Measurements from ENCODE around the gene SOD3. TPM values are rescaled to one million over a fixed set of nuclear protein-coding genes. Genes with fewer than 3 reads are reported as not detected.

The SOD3 gene
- total and polyA plus RNA-seq, 2 of the 8 experiments (the other 6 are each of a cell fraction or from before 2014, with no cell fraction given): 4.9 TPM

DNA sequence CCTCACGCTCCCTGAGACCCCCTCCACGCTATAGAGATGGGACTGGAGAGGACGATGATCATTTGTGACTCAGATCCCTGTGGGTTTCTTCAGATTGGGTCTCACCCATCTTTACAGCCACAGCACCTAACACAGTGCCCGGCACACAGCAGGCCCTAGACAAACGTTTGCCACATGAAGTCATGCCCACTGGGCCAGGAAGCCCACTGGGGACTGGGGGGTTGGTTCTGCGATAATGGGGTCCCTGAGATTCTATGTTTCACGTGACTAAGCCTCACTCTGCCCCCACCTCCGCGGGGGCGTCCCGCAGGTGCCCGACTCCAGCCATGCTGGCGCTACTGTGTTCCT, 3.8 kb downstream of the SOD3 start:
- CTCF ChIA-PET (ENCODE audit: partially characterized antibody): interaction anchor here (2.6 kb wide), 1 partner anchor 12 kb away, joined by 7 read pairs; no protein-coding TSS in a partner anchor
- Histone ChIP-seq H3K36me3 (ENCODE audit: control insufficient read depth in 2 of 4, insufficient read depth in 4 of 4, low read length in 3 of 4) (peaks cover 0 to 6% (median 0%) of the 10 kb centered on the region in 4 experiments; a peak in 1 of 8 replicates), H2BK15ac (ENCODE audit: low read length) (peak overlapping the region; percentile 54; the same call in 1 of the 2 replicates), H4K91ac (replicated peaks; ENCODE audit: insufficient read length, low read length) (no peak overlapping the region), H3K4me2 (ENCODE audit: insufficient read depth in 1 of 2, low read depth in 2 of 2, low read length in 2 of 2) (peak overlapping the region in 1 of 2 experiments; percentile 96; a peak in 1 of 4 replicates), H2BK20ac (ENCODE audit: low read length) (no peak overlapping the region), H3K79me1 (ENCODE audit: low read depth, low read length) (no peaks in the 10 kb centered on the region), H2AFZ (ENCODE audit: low read length) (no peak overlapping the region), H3K27me3 (replicated peaks in 1 of 4; ENCODE audit: control insufficient read depth in 3 of 4, extremely low read depth in 1 of 4, insufficient read depth in 3 of 4, low read length in 3 of 4) (peaks cover 13 to 43% (median 34%) of the 10 kb centered on the region in 4 experiments), H3K18ac (ENCODE audit: extremely low read depth, low read length) (no peak overlapping the region), H3K23me2 (ENCODE audit: low read depth, low read length) (peaks cover 14% of the 10 kb centered on the region; the same call in 1 of the 2 replicates), H3K4ac (replicated peaks; ENCODE audit: insufficient read length, low read depth, low read length) (peak overlapping the region; percentile 4), H3K79me2 (ENCODE audit: control insufficient read depth in 1 of 2, insufficient read depth in 2 of 2, low read length in 2 of 2) (no peaks in the 10 kb centered on the region), H3K14ac (ENCODE audit: insufficient read length) (no peak overlapping the region), H3K4me1 (replicated peaks in 1 of 4; ENCODE audit: control insufficient read depth in 3 of 4, insufficient read depth in 4 of 4, low read length in 3 of 4) (peaks cover 1 to 20% (median 16%) of the 10 kb centered on the region in 4 experiments), H2BK5ac (ENCODE audit: low read depth, low read length) (no peak overlapping the region), H2BK120ac (replicated peaks; ENCODE audit: low read depth, low read length) (no peak overlapping the region), H3K9ac (replicated peaks in 1 of 4; ENCODE audit: extremely low read depth in 1 of 4, low read depth in 3 of 4, low read length in 3 of 4) (no peak overlapping the region), H3K27ac (ENCODE audit: low read depth, low read length) (no peak overlapping the region), H4K20me1 (replicated peaks in 1 of 2; ENCODE audit: control insufficient read depth in 1 of 2, insufficient read depth in 2 of 2, low read length in 2 of 2) (peaks cover 0 to 2% of the 10 kb centered on the region in 2 experiments), H4K5ac (ENCODE audit: insufficient read length, low read depth, low read length) (no peak overlapping the region), H3K23ac (ENCODE audit: insufficient read length) (no peak overlapping the region), H3K4me3 (ENCODE audit: extremely low read depth in 1 of 4, insufficient read depth in 2 of 4, low read depth in 3 of 4, low read length in 4 of 4) (no peak overlapping the region), H3K9me3 (ENCODE audit: insufficient read depth in 2 of 2, low read depth in 1 of 2, low read length in 1 of 2) (peaks cover 0 to 6% of the 10 kb centered on the region in 2 experiments; a peak in 1 of 4 replicates), H3K56ac (replicated peaks; ENCODE audit: insufficient read length, low read depth, low read length) (no peak overlapping the region), H2BK12ac (ENCODE audit: low read depth, low read length) (0 out of 2 replicates have a peak overlapping the region, but pooled peaks have one; percentile 33), H2AK5ac (ENCODE audit: low read depth, low read length) (no peak overlapping the region), H4K8ac (ENCODE audit: extremely low read depth, insufficient read depth, low read length) (no peak overlapping the region)
- POLR2A ChIA-PET (ENCODE audit: partially characterized antibody): no interaction called here
- DNase-seq (ENCODE audit: low read depth in 1 of 2, low spot score in 2 of 2) (no peak), FAIRE-seq (no peak)
- TF ChIP-seq, protein P1, sequence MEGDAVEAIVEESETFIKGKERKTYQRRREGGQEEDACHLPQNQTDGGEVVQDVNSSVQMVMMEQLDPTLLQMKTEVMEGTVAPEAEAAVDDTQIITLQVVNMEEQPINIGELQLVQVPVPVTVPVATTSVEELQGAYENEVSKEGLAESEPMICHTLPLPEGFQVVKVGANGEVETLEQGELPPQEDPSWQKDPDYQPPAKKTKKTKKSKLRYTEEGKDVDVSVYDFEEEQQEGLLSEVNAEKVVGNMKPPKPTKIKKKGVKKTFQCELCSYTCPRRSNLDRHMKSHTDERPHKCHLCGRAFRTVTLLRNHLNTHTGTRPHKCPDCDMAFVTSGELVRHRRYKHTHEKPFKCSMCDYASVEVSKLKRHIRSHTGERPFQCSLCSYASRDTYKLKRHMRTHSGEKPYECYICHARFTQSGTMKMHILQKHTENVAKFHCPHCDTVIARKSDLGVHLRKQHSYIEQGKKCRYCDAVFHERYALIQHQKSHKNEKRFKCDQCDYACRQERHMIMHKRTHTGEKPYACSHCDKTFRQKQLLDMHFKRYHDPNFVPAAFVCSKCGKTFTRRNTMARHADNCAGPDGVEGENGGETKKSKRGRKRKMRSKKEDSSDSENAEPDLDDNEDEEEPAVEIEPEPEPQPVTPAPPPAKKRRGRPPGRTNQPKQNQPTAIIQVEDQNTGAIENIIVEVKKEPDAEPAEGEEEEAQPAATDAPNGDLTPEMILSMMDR (IDR thresholded peaks at IDR 0.05; ENCODE audit: control extremely low read depth in 1 of 3, insufficient read depth in 1 of 3, low read depth in 1 of 3, low read length in 3 of 3): no peak
- TF ChIP-seq SRF (IDR thresholded peaks at IDR 0.05; ENCODE audit: low read depth, low read length) (no peak), ASH2L (IDR thresholded peaks at IDR 0.05; ENCODE audit: low read length) (no peak), FOSL1 (IDR thresholded peaks at IDR 0.05; ENCODE audit: insufficient read depth, low read depth, low read length) (no peak), BRCA1 (IDR thresholded peaks at IDR 0.05; ENCODE audit: low read depth, low read length) (no peak), POLR2AphosphoS5 (IDR thresholded peaks at IDR 0.05; ENCODE audit: low read depth, low read length) (no peak), SIX5 (IDR thresholded peaks at IDR 0.05; ENCODE audit: low read depth, low read length) (no peak)
- 92% methylated on average over 13 of the region's 13 CpGs; no CpG with 5 or more reads in 1 of the 2 experiments for WGBS, 2 experiments (ENCODE audit: extremely low coverage in 1 of 2, insufficient coverage in 1 of 2, insufficient read length in 1 of 2, insufficient replicate concordance in 2 of 2, low coverage in 1 of 2, low lambda C conversion rate in 2 of 2, missing lambda C conversion rate in 1 of 2)
